Epithelial cell of proximal tubule (primary cell): Measurements from ENCODE around the gene TTC36. TPM values are rescaled to one million over a fixed set of nuclear protein-coding genes. Genes with fewer than 3 reads are reported as not detected.

ENCODE experiments used
- DNase-seq: peaks from one replicate; pipeline ENCODE4 v3.0.0-alpha.2; 2011; ENCODE audit warnings: low read depth
- H3K4me3 ChIP-seq: 2 replicates; pipeline ENCODE4 v1.5.1; 2011; ENCODE audit warnings: low read depth, mild to moderate bottlenecking, low read length
- CTCF ChIP-seq: conservative IDR thresholded peaks from 2 replicates; pipeline ENCODE4 v1.5.1; 2012; ENCODE audit warnings: low read depth, mild to moderate bottlenecking, low read length
- total RNA-seq: library from RNA; depleted of rRNA; stranded (reverse); fragments of >200 nt; gene quantifications from 2 replicates; pipeline ENCODE4 v1.2.3, GENCODE V29; 2015

The TTC36 gene
- total RNA-seq, 1 donor from 2014 or later: not detected

- TF ChIP-seq CTCF: no peak
- DNase-seq: no peak
- H3K4me3 ChIP-seq: peak overlapping the region; percentile 82
Observed at GRCh38 chr11:118532091-118532490, 4.8 kb downstream of the TTC36 start.

GRCh38 chr11:118532852-118533768 lies 5.8 kb downstream of the TTC36 start:
- H3K4me3 ChIP-seq: no peak overlapping the region
- TF ChIP-seq CTCF: no peak
- DNase-seq: no peak

- no peak for TF ChIP-seq CTCF
- no peak overlapping the region for H3K4me3 ChIP-seq
- DNase-seq: no peak
Observed at GRCh38 chr11:118533769-118534729, 6.8 kb downstream of the TTC36 start.

GRCh38 chr11:118535261-118535660 lies 8.0 kb downstream of the TTC36 start:
- no peak for TF ChIP-seq CTCF
- no peak for DNase-seq
- no peak overlapping the region for H3K4me3 ChIP-seq

GRCh38 chr11:118536726-118537125 lies 9.5 kb downstream of the TTC36 start:
- no peak for DNase-seq
- no peak for TF ChIP-seq CTCF
- no peak overlapping the region for H3K4me3 ChIP-seq

- no peak for TF ChIP-seq CTCF
- DNase-seq: no peak
Observed at GRCh38 chr11:118537409-118537980, 10.2 kb downstream of the TTC36 start.

More at GRCh38 chr11:118537409-118537980, 10.2 kb downstream of the TTC36 start:
- H3K4me3 ChIP-seq: no peak overlapping the region
